OCI-LY1 (cell line): ENCODE data around the gene CBFA2T2.

Experiments
- H2AFZ ChIP-seq: fragments of 200-600 bp; sonication (generic), shearing (Covaris generic); 2 replicates; pipeline ENCODE4 v1.6.0; 2014; ENCODE audit warnings: antibody characterized with exemption, mild to moderate bottlenecking, low read length
- H3F3A ChIP-seq: fragments of 200-600 bp; sonication (generic), shearing (Covaris generic); 2 replicates; pipeline ENCODE4 v1.6.0; 2014; ENCODE audit warnings: mild to moderate bottlenecking, antibody characterized with exemption, low read length, moderate library complexity; ENCODE audit not compliant: insufficient read depth
- H3K27ac ChIP-seq: fragments of 200-600 bp; sonication (generic); 2 replicates; pipeline ENCODE4 v1.5.1; 2014; ENCODE audit warnings: low read length, mixed run types, mild to moderate bottlenecking, low read depth; ENCODE audit not compliant: poor library complexity, severe bottlenecking
- H3K27me3 ChIP-seq: fragments of 200-600 bp; sonication (generic); 2 replicates; pipeline ENCODE4 v1.6.0; 2014; ENCODE audit warnings: antibody characterized with exemption, mild to moderate bottlenecking, low read length, moderate library complexity; ENCODE audit not compliant: insufficient read depth
- H3K36me3 ChIP-seq: fragments of 200-600 bp; sonication (generic); 2 replicates; pipeline ENCODE4 v1.6.1; 2014; ENCODE audit warnings: mild to moderate bottlenecking, antibody characterized with exemption, low read length, moderate library complexity, mixed read lengths; ENCODE audit not compliant: insufficient read depth
- H3K4me1 ChIP-seq: fragments of 200-600 bp; sonication (generic); 2 replicates; pipeline ENCODE4 v1.5.1; 2014; ENCODE audit warnings: mild to moderate bottlenecking, low read length, moderate library complexity; ENCODE audit not compliant: insufficient read depth, severe bottlenecking
- H3K4me2 ChIP-seq: fragments of 200-600 bp; sonication (generic), shearing (Covaris generic); 2 replicates; pipeline ENCODE4 v1.6.1; 2014; ENCODE audit warnings: low read length
- H3K4me3 ChIP-seq: fragments of 200-600 bp; sonication (generic); 2 replicates; pipeline ENCODE4 v1.5.1; 2014; ENCODE audit warnings: low read length, low read depth, mild to moderate bottlenecking, mixed read lengths; ENCODE audit not compliant: poor library complexity, severe bottlenecking
- H3K79me2 ChIP-seq: fragments of 200-600 bp; shearing (Covaris generic); 2 replicates; pipeline ENCODE4 v1.6.1; 2016; ENCODE audit warnings: mixed run types, low read length, mixed read lengths; ENCODE audit not compliant: insufficient read depth
- H3K9ac ChIP-seq: fragments of 200-600 bp; sonication (generic), shearing (Covaris generic); 2 replicates; pipeline ENCODE4 v1.6.1; 2014; ENCODE audit warnings: mild to moderate bottlenecking, low read length, mixed read lengths
- H3K9me2 ChIP-seq: fragments of 200-600 bp; sonication (generic), shearing (Covaris generic); 2 replicates; pipeline ENCODE4 v1.6.1; 2014; ENCODE audit warnings: low read depth, mild to moderate bottlenecking, low read length, mixed read lengths
- H3K9me3 ChIP-seq: fragments of 200-600 bp; shearing (Covaris generic); 2 replicates; pipeline ENCODE4 v1.6.1; 2014; ENCODE audit warnings: low read length, mixed read lengths
- H4K20me1 ChIP-seq: fragments of 200-600 bp; sonication (generic), shearing (Covaris generic); 2 replicates; pipeline ENCODE4 v1.6.0; 2016; ENCODE audit warnings: mild to moderate bottlenecking, low read length; ENCODE audit not compliant: insufficient read depth
- CTCF ChIP-seq: fragments of 200-600 bp; sonication (generic), shearing (Covaris generic); IDR thresholded peaks from 2 replicates; pipeline ENCODE4 v1.5.1; 2017; ENCODE audit warnings: mild to moderate bottlenecking, antibody characterized with exemption, low read length, moderate library complexity, mixed read lengths
- EZH2 ChIP-seq: fragments of 200-600 bp; sonication (generic), shearing (Covaris generic); IDR thresholded peaks from 2 replicates; pipeline ENCODE4 v1.8.0; 2017; ENCODE audit warnings: borderline replicate concordance, mixed run types, mild to moderate bottlenecking, antibody characterized with exemption, low read length, moderate library complexity, mixed read lengths

Gene CBFA2T2

GRCh38 chr20:33594743-33595142, 104.8 kb downstream of the CBFA2T2 start:
- H3K9me3 ChIP-seq: no peaks in the 10 kb centered on the region
- TF ChIP-seq CTCF (no peak), EZH2 (no peak)
- no peaks in the 10 kb centered on the region for H3F3A ChIP-seq
- peaks cover 17% of the 10 kb centered on the region for H3K4me1 ChIP-seq
- H3K4me2 ChIP-seq: no peak overlapping the region
- H3K9ac ChIP-seq: no peak overlapping the region
- H3K9me2 ChIP-seq: no peaks in the 10 kb centered on the region
- no peaks in the 10 kb centered on the region for H3K27me3 ChIP-seq
- H3K27ac ChIP-seq: no peak overlapping the region
- H4K20me1 ChIP-seq: no peaks in the 10 kb centered on the region
- no peak overlapping the region for H2AFZ ChIP-seq
- H3K36me3 ChIP-seq: no peaks in the 10 kb centered on the region
- H3K4me3 ChIP-seq: no peak overlapping the region
- H3K79me2 ChIP-seq: no peaks in the 10 kb centered on the region

- H3K27me3 ChIP-seq: no peaks in the 10 kb centered on the region
- H3K4me3 ChIP-seq: no peak overlapping the region
- H3K79me2 ChIP-seq: no peaks in the 10 kb centered on the region
- no peak overlapping the region for H3K9ac ChIP-seq
- H3K4me2 ChIP-seq: no peak overlapping the region
- no peaks in the 10 kb centered on the region for H4K20me1 ChIP-seq
- no peak overlapping the region for H2AFZ ChIP-seq
- H3K36me3 ChIP-seq: 0 out of 2 replicates have a peak, but pooled peaks cover 6% of the 10 kb centered on the region
- TF ChIP-seq EZH2 (no peak), CTCF (no peak)
- H3K9me3 ChIP-seq: no peaks in the 10 kb centered on the region
- no peaks in the 10 kb centered on the region for H3F3A ChIP-seq
- no peak overlapping the region for H3K27ac ChIP-seq
- peaks cover 15% of the 10 kb centered on the region for H3K4me1 ChIP-seq
- H3K9me2 ChIP-seq: no peaks in the 10 kb centered on the region
Observed at GRCh38 chr20:33600414-33600813, 110.5 kb downstream of the CBFA2T2 start.

GRCh38 chr20:33600981-33601380, 111.1 kb downstream of the CBFA2T2 start:
- H3K9me2 ChIP-seq: no peaks in the 10 kb centered on the region
- no peaks in the 10 kb centered on the region for H3K27me3 ChIP-seq
- no peak overlapping the region for H3K27ac ChIP-seq
- H3K79me2 ChIP-seq: no peaks in the 10 kb centered on the region
- no peak overlapping the region for H3K4me3 ChIP-seq
- no peak overlapping the region for H3K9ac ChIP-seq
- no peak overlapping the region for H2AFZ ChIP-seq
- no peaks in the 10 kb centered on the region for H3F3A ChIP-seq
- TF ChIP-seq EZH2: no peak
- TF ChIP-seq CTCF: no peak
- no peaks in the 10 kb centered on the region for H4K20me1 ChIP-seq
- no peak overlapping the region for H3K4me2 ChIP-seq
- H3K36me3 ChIP-seq: 0 out of 2 replicates have a peak, but pooled peaks cover 6% of the 10 kb centered on the region
- H3K9me3 ChIP-seq: no peaks in the 10 kb centered on the region
- H3K4me1 ChIP-seq: peaks cover 16% of the 10 kb centered on the region
